Duodenal mucosa (tissue), 2 donors: ENCODE results near the gene VSTM2B.

Source experiments
- H3K27ac ChIP-seq: one replicate; pipeline ENCODE4 v1.7.0; 2013; ENCODE audit warnings: low read depth, low read length
- H3K27me3 ChIP-seq, 2 donors: one replicate each; pipeline ENCODE4 v1.7.0; 2013; ENCODE audit warnings: low read length in 2 of 2, control low read depth in 1 of 2; ENCODE audit not compliant: insufficient read depth in 2 of 2, control insufficient read depth in 1 of 2
- H3K36me3 ChIP-seq, 2 donors: one replicate each; pipeline ENCODE4 v1.7.0; 2013; ENCODE audit warnings: low read length in 2 of 2, control low read depth in 1 of 2; ENCODE audit not compliant: insufficient read depth in 2 of 2, control insufficient read depth in 1 of 2
- H3K4me1 ChIP-seq, 2 donors: one replicate each; pipeline ENCODE4 v1.7.0; 2013; ENCODE audit warnings: low read length in 2 of 2, control low read depth in 1 of 2; ENCODE audit not compliant: insufficient read depth in 2 of 2, control insufficient read depth in 1 of 2
- H3K4me3 ChIP-seq, 2 donors: one replicate each; pipeline ENCODE4 v1.7.0; 2013; ENCODE audit warnings: low read length in 2 of 2, low read depth in 1 of 2
- H3K9ac ChIP-seq, 2 donors: one replicate each; pipeline ENCODE4 v1.7.0; 2013; ENCODE audit warnings: low read length in 2 of 2, low read depth in 1 of 2
- H3K9me3 ChIP-seq, 2 donors: one replicate each; pipeline ENCODE4 v1.7.0; 2013; ENCODE audit warnings: low read length in 2 of 2, control low read depth in 1 of 2; ENCODE audit not compliant: control insufficient read depth in 1 of 2

VSTM2B gene

DNA sequence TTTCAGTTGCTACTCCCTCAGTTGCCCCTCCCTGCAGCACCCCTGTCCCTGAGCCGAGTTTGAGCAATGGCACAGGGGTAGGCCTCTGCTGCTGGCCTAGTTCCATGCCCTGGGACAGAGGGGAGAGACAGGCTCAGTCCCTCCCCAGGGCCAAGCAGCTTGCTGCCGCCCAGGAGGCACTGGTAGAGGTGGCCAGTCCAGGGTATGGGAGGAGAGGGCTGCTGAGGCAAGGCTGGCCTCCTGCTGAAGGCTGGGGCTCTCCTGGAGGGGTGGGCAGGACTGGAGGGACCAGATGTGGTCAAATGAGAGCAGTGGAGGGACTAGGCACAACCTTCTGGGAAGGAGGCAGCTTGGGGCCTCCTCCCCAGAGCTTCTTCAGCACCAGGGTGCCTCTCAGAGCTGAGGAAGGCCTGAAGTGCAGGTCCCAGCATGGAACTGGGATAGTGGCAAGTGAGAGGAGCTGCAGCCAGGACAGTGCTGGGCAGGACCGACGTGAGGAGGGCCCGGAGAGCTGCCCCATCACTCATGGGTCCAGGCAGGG, 29.8 kb upstream of the VSTM2B start:
- Histone ChIP-seq H3K9ac (no peak overlapping the region), H3K4me1 (no peaks in the 10 kb centered on the region), H3K36me3 (no peaks in the 10 kb centered on the region), H3K9me3 (no peaks in the 10 kb centered on the region), H3K27ac (no peak overlapping the region), H3K4me3 (no peak overlapping the region), H3K27me3 (no peaks in the 10 kb centered on the region)

GRCh38 chr19:29497241-29497640, 28.6 kb upstream of the VSTM2B start:
- H3K36me3 ChIP-seq: no peaks in the 10 kb centered on the region
- no peaks in the 10 kb centered on the region for H3K4me1 ChIP-seq
- no peak overlapping the region for H3K9ac ChIP-seq
- no peak overlapping the region for H3K4me3 ChIP-seq
- no peaks in the 10 kb centered on the region for H3K27me3 ChIP-seq
- H3K9me3 ChIP-seq: no peaks in the 10 kb centered on the region
- no peak overlapping the region for H3K27ac ChIP-seq

- no peaks in the 10 kb centered on the region for H3K4me1 ChIP-seq
- H3K9me3 ChIP-seq: no peaks in the 10 kb centered on the region
- H3K27ac ChIP-seq: no peak overlapping the region
- no peaks in the 10 kb centered on the region for H3K36me3 ChIP-seq
- H3K27me3 ChIP-seq: no peaks in the 10 kb centered on the region
- H3K4me3 ChIP-seq: no peak overlapping the region
- H3K9ac ChIP-seq: no peak overlapping the region
Measured at GRCh38 chr19:29497686-29498436, 27.9 kb upstream of the VSTM2B start.

DNA sequence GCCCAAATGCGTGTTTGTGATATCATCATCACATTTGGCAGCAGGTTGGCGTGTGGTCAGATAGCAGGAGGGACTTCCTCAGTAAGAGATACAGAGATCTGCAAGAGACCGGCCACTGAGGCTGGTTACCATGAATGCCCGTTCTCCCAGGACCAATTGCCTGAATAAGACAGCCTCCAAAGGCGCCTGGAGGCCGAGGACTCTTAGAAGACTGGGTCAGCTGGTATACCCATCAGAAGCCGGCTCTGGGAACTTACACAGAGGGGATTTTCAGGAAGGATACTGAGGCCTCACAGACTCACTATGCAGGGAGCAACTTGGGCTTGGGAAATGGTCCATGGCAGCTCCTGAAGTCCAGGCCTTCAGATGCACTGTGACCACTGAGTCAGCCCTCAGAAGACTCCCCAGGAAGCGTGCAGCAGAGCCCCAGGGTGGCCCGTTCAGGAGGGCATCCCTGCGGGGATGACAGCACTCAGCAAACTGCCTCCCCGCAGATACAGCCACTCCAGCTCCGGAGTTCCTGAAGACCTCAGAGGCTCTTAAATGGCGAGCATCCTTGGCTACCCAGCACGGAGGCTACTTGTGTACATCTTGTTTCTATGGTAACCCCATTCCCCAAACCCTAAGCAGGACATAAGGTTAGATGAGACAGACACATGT, 26.4 kb upstream of the VSTM2B start:
- Histone ChIP-seq H3K36me3 (no peaks in the 10 kb centered on the region), H3K27me3 (no peaks in the 10 kb centered on the region), H3K27ac (no peak overlapping the region), H3K4me3 (no peak overlapping the region), H3K9me3 (no peaks in the 10 kb centered on the region), H3K4me1 (no peaks in the 10 kb centered on the region), H3K9ac (no peak overlapping the region)

- Histone ChIP-seq H3K9me3 (no peaks in the 10 kb centered on the region), H3K4me3 (no peak overlapping the region), H3K27ac (no peak overlapping the region), H3K36me3 (no peaks in the 10 kb centered on the region), H3K27me3 (no peaks in the 10 kb centered on the region), H3K9ac (no peak overlapping the region), H3K4me1 (no peaks in the 10 kb centered on the region)
Measured at GRCh38 chr19:29499921-29500590, 25.7 kb upstream of the VSTM2B start.

GRCh38 chr19:29501816-29502580, 23.8 kb upstream of the VSTM2B start:
- no peak overlapping the region for H3K9ac ChIP-seq
- H3K27me3 ChIP-seq: no peaks in the 10 kb centered on the region
- H3K36me3 ChIP-seq: no peaks in the 10 kb centered on the region
- no peak overlapping the region for H3K27ac ChIP-seq
- no peaks in the 10 kb centered on the region for H3K4me1 ChIP-seq
- no peak overlapping the region for H3K4me3 ChIP-seq
- no peaks in the 10 kb centered on the region for H3K9me3 ChIP-seq

- Histone ChIP-seq H3K4me1 (no peaks in the 10 kb centered on the region), H3K27ac (no peak overlapping the region), H3K9me3 (no peaks in the 10 kb centered on the region), H3K9ac (no peak overlapping the region), H3K4me3 (no peak overlapping the region), H3K36me3 (no peaks in the 10 kb centered on the region), H3K27me3 (no peaks in the 10 kb centered on the region)
Measured at GRCh38 chr19:29502581-29502850, 23.3 kb upstream of the VSTM2B start.

DNA sequence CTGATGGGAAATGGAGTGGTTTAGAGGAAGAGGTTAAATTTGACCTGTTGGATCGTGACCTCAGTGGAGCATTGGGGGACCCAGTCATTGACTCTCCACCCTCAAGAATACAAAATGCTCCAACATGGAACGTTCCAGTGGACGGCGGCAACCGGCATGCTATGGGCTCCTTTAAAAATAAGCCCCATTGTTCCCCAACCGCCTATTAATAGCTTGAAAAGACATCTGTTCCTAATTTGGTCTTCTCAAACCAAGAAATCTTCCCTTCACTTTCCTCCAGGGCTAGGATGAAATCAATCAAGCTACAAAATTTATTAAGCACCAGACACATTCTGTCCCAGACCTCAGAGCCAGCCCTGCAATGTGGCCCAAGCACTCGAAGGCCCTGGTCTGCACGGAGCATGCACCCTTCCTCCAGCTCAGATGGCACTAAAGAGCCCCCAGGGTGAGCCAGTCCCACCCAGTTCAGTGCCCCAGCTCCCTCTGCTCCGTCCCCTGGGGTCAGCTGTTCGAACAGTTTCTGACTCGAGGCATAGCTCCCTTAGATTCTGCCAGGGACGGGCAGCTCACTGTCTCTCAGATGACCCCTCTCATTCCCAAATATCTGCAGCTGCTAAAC, 22.5 kb upstream of the VSTM2B start:
- Histone ChIP-seq H3K27ac (no peak overlapping the region), H3K9me3 (no peaks in the 10 kb centered on the region), H3K4me1 (no peaks in the 10 kb centered on the region), H3K27me3 (no peaks in the 10 kb centered on the region), H3K9ac (no peak overlapping the region), H3K36me3 (no peaks in the 10 kb centered on the region), H3K4me3 (no peak overlapping the region)

GRCh38 chr19:29503785-29504184, 22.0 kb upstream of the VSTM2B start:
- Histone ChIP-seq H3K9ac (no peak overlapping the region), H3K4me3 (no peak overlapping the region), H3K9me3 (no peaks in the 10 kb centered on the region), H3K27me3 (no peaks in the 10 kb centered on the region), H3K36me3 (no peaks in the 10 kb centered on the region), H3K27ac (no peak overlapping the region), H3K4me1 (no peaks in the 10 kb centered on the region)
